SH-SY5Y (cell line): ENCODE results near the gene POLR2L.

Experiments
- GATA2 ChIP-seq: IDR thresholded peaks from 2 replicates; pipeline ENCODE4 v1.6.1; 2011; ENCODE audit warnings: mild to moderate bottlenecking, low read depth, low read length
- GATA3 ChIP-seq: IDR thresholded peaks from 2 replicates; pipeline ENCODE4 v1.6.1; 2011; ENCODE audit warnings: low read depth, mild to moderate bottlenecking, low read length, moderate library complexity

DNA sequence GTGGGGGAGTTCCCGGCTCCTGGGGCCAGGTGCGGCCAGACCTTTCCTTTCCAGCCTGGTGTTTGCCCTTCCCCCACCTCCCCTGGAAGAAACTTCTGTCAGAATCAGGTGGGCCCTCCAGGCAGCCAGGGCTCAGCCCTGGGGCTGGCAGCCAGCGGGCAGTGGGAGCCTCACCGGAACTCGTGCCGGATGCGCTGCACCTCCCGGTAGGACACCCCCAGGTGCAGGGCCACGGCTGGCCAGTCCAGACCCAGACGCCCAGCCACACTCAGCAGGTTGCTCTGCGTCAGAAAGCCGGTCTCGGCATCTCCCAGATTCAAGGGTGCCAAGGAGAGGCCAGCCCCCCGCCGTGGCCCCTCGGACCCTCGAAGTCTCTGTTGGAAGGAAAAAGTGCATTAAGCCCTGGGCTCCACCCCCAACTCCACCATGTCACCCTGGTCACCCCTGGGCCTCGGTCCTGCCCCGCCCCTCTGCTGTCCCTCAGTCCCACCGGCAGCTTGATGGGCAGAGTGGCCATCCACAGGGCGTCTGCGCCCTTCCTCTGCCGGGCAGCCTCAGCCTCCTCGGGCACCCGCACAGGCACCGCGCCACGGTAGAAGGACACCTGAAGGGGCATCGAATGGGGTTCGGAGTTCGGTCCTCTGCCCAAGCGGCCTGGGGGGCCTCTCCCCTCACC, 42.5 kb downstream of the POLR2L start:
- TF ChIP-seq GATA2 (no peak), GATA3 (no peak)
